NOMO-1 (cell line): ENCODE data around the gene TMEM117.

ENCODE experiments used
- DNase-seq, 2 experiments: peaks; one replicate each; lab custom pipeline; 2025; ENCODE audit not compliant: unreplicated experiment in 2 of 2; lab: John Stamatoyannopoulos, UW

TMEM117 gene

DNA sequence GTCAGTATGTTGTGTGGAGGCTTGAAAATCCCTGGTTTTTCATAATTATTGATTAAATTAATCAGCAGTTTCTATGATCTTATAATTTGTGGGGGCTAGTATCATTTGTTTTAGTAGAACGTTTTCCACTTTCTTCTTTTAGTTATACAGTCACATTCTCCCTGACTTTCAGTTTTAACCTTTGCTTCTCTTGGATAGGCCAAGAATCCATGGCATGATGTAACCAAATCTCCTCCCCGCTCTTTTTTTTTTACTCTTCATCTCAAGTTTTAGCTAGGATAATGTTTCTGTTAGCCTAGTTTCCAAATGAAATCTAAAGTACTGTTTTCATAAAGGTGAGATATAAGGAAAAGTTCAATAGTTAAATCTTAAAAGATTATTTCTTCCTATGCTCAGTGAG lies 106.5 kb downstream of the TMEM117 start:
- DNase-seq = no peak

DNA sequence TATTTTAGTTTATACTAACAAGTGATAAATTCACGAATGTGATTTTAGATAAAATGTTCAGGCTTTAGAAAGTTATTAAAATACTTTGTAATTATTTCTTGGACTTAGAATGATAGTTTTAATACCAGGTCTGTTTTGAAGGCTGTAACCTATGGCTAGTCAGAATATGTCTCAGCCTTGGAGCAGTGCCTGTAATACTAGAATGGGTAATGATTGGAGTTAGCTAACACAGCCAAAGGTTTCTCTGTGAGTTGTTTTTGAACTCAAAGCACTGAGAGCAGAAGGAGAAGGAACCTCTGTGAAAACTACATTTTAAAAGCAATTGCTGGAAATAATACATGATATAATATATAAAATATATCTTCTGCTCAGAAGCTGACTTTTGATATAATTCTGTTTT lies 110.1 kb downstream of the TMEM117 start:
- DNase-seq = no peak

DNA sequence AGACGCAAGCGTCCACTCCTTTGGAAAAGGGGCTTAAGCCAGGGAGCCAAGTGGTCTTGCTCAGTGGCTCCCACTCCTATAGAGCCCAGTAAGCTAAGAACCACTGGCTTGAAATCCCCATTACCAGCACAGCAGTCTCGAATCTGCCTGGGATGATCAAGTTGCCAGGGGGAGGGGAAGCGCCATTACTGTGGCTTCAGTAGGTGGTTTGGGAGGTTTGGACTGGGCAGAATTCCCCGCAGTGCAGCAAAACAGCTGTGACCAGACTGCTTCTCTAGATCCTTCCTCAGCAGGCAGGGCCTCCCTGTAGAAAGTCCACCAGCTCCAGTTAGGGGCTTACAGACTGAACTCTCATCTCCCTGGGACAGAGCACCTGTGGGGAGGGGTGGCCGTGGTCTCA lies 115.4 kb downstream of the TMEM117 start:
- DNase-seq = no peak

DNA sequence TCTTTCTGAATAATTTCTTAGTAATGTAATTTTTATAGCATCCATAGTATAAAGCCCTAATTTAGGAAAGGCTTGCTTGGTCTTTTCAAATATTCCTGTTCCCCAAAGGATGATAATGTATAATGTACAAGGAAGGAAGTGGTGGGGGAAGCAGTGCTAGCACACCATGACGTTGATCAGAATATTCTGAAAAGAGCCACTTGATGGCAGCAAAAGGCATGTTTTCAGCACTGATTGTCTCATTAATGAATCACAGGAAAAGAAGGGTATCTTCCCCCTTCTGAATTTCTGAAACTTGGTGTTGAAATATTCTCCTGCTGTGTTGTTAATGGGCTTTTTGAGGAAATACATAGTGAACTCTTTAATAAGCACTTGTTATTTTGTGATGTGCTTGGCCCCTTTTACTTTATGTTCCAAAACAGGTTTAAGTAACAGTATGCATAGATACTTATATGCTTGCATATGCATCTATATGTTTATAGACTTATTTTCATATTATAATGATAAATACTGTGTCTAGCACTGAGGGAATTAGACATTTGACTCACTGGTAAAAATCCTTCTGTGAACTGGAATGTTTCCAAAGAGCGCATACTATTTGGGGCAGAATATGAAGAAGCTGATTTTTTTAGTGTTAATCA lies 122.0 kb downstream of the TMEM117 start:
- peak; percentile 43 to 89 for DNase-seq

DNA sequence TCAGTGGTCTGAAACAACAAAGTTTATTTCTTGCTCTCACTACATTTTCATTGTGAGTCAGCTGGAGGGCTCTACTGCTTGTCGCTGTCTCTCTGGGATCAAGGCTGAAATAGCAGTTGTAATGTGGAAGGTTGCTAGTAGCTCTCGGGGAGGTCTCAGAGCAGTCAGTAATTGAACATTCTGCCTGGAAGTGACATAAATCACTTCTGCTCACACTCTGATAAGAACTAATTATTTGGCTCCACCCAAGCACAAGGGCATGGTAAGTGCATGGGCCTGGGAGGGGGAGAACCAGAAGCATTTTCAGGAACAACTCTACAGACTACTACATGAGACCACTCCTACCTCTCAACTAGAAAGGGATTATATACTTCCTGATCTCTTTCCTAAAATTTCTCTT lies 128.2 kb downstream of the TMEM117 start:
- no peak for DNase-seq

DNA sequence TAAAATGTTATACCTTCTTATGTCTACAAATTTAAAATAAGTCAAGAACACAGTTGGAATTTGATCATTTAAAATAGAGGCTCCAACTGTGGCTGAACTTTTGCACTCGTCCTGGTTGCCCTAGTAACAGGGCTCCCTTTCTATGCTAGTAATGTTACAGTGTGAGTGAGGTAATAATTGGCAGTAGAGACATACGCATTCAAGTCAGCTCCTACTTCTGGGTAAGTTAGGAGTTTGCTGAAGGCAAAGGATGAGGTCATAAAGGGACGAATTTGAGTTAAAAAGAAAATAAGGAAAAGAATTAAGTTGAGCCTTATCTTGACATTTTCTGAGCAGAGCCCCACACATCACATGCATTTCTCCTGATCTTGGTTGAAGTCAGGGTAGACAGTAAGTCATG lies 129.1 kb downstream of the TMEM117 start:
- DNase-seq = no peak

DNA sequence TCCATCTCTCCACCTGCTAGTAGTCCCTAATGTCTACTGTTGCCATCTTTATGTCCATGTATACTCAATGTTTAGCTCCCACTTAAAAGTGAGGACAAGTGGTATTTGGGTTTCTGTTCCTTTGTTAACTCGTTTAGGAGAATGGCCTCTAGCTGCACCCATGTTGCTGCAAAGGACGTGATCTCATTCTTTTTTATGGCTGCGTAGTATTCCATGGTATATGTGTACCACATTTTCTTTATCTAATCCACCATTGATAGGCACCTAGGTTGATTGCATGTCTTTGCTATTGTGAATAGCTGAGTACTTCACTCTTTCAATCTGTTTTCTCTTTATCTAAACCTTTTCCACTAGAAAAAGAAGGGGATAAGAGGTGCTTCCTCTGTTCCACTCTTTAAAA lies 130.0 kb downstream of the TMEM117 start:
- DNase-seq = no peak

DNA sequence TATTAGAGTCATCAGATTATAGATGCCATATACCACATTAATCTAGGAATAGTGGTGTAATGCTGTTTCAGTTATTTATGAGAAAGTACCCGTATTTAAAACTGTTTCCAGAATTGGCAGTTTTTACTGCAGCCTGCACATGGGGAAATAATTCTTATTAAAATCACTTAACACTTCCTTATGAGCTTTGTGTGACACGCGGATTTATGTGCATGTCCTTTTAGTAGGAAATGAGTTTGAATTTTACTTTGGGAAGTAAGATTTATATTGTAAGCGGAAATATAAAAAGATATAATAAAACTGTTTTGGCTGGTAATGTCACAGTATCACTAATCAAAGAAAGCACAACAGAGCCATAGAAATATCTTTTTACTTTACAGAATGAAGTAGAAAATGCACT lies 132.9 kb downstream of the TMEM117 start:
- DNase-seq = no peak

DNA sequence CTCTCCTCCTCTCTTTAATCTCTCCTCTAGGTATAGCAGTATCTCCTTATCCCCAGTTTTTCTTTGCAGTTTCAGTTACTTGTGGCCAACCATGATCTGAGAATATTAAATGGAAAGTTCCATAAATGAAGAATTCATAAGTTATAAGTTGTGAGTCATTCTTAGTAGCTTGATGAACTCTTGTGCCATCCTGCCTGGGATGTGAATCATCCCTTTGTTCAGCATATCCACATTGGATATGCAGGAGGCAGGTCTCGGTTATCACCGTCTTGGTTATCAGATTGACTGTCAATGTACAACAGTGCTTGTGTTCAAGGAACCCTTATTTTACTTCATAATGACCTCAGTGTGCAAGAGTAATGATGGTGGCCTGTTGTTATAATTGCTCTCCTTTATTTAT lies 134.0 kb downstream of the TMEM117 start:
- DNase-seq = no peak

DNA sequence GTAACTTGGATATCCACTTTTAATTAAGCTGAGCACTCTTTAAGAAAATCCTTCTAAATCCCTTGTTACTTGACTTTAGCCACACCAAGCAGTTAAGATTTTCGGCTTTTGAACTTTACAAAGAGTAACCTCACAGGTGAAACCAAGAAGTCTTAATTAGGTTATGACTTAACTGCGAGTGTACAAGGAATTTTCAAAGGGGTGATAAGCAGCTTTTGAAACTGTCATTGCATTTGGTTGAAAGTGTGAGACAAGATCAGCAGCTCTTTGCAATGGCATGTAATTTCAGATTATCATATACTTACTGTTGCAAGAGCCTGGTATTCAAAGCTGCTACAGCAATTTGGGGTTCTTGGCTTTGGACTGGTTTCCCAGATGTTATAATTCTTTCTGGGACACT lies 137.5 kb downstream of the TMEM117 start:
- DNase-seq = no peak

DNA sequence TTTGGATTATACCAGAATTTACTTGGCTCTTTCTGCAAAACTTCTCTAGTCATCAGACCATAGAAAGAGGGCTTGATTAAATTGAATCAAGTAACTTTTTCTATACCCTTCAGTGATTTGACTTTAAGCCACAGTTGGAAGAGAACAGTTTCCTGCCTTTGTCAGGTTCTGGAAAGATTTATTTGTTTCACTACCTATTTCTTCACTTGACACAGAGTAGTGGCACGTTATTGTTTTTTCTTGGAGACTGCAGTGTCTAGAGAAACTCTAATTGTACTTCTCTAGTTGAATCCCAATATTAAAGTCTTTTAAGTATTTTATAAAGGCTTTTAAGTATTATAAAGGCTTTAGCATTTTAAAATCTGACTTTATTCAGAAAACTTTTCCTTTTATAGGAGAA lies 138.1 kb downstream of the TMEM117 start:
- DNase-seq = peak in 1 of 2 experiments; percentile 69

DNA sequence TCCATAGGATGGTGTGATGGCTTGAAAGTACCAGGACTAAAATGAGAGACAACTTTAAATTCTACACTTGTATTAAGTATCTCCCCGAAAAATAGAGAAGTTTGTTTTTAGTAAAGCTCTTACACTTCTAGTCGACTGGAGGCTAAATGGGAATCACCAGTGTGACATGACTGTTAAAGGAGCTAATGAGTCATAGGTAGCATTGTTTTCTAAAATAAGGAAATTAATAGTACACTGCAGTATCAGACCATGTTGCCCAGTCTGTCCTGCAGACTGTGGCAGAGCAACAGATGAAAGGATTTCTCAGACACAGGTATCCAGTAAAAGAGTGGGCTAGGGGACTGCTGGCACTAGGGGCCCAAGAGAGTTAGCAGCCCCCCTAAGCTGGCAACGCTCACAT lies 140.1 kb downstream of the TMEM117 start:
- DNase-seq = peak in 1 of 2 experiments; percentile 4

DNA sequence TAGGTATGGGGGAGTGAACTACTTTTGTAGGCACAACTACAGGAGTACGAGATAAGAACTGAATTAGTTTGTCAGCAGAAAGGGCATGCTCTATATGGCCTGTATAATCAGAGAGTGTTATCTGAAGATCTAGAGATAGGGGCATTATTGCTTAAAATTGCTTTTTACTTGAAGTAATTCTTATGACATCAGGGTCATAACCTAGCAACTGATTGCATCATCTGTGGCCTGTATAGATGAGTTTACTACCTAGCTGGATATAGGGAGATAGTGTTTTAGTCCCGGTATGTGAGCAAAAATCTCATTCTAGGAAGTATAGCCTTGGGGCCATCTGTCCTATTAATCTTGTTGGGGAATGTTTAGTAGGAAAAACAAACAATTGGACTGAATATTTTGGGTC lies 142.7 kb downstream of the TMEM117 start:
- DNase-seq = no peak

DNA sequence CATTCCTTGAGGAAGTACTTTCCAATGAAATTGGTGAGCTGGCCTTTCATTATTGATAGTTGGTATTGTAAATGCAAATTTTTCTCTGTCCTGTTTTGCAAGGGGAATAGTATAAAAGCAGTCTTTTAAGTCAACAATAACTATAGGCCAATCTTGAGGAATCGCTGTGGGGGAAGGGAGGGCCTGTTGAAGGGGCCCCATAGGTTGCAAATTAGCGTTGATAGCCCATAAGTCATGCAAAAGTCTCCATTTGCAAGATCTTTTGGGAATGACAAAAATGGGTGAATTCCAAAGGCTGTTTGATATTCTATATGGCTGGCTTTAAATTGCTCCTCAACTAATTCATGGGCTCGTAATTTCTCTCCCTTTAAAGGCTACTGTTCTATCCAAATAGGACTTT lies 143.6 kb downstream of the TMEM117 start:
- DNase-seq = no peak

DNA sequence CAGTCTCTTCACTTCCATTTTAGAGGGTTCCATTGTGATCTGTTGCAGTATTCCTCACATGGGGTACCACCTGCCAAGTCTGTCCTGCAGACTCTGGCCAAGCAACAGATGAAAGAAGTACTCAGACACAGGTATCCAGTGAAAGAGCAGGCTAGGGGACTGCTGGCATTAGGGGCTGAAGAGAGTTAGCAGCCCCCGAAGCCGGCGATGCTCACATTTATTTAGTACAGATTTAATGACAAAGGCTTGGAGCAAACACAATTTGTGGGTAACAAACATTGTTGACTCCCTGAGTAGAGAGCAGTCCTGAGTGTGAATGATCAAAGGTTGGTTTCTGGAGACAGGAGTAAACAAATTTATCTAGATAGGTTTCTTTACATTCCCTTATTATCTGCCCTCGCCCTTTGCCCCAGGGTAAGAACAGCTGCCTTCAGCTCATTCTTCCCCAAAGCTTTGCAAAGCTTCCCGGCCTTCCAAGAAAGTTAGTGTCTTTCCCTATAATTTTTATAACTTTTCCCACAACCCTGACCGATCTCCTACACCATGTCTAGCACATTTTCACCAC lies 144.8 kb downstream of the TMEM117 start:
- no peak for DNase-seq

DNA sequence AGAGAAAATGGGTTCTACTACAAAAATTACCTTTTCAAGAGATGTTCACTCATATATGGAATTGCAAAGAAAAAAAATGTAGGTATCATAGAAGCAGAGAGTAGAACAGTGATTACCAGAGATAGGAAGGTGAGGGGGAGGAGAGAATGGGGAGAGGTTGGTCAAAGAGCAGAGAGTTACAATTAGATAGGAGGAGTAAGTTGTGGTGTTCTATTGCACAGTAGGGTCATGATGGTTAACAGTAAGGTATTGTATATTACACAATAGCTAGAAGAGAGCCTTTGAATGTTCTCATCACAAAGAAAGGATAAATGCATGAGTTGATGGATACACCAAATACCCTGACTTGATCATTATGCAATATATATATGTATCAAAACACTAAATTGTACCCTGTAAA lies 145.8 kb downstream of the TMEM117 start:
- no peak for DNase-seq

DNA sequence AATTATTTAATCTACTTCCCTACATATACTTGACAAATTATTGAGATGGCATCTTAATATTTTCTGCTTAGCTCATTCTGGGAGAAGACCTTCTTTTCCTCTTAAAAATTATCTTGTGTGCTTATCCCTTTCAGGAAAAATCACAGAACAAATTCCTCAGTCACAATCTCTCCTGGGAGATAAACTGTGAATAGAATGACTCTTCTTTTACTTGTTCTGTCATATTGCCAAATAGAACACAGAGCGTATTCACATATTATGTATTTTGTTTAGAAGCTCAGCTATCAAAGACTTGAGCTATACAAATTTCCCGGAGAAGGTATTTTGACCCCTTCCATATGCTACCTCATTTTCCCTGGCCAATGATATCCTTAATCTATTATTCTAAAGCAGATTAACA lies 146.7 kb downstream of the TMEM117 start:
- no peak for DNase-seq

DNA sequence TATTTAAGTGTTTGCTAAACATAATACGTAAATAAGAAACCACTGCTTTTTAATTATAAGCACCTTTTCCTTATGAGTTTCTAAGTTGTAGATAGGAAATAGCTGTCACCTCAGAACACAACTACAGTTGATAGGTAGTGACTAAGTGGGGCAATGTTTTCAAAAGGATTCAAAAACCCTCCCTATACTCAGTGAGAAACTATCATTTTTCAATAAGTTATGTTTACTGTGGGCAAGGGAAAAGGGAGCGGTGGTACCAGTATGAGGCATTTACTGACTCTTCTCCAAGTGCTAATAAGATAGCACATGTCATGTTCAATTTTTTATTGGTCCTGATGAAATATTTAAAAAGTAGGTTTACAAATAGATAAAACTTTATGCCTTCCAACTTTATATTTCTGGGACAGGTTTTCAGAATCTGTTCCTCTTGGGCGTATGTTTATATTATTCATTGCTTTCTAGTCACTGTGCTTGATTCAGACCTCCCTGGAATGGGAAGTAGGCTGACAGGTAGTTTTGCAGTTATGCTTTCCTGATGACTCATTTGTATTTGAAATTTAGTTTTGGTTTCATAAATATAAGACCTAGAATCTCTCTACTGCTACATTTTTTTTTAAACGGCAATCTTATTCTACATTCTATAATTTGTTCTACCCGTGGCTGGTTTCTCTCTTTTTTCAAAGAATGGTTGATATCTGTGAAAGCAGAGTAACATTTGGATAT lies 153.1 kb downstream of the TMEM117 start:
- peak in 1 of 2 experiments; percentile 59 for DNase-seq

DNA sequence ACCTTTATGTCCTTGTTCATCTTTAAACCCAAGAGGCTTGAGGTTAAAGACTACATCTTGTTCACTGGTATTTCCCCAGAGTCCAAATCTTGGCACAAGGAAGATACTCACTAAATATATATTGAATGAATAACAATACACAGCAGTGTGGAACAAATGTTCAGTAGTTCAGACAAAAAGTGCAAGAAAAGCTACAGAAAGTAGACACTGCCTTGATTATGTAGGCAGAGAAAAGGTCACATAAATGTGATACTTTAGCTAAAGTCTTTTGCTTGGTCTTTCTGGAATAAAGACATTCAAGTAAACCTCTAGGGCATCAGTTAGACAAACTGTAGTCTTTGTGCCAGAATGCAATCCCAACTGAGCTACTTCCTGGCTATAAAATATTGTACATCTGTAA lies 157.0 kb downstream of the TMEM117 start:
- no peak for DNase-seq

DNA sequence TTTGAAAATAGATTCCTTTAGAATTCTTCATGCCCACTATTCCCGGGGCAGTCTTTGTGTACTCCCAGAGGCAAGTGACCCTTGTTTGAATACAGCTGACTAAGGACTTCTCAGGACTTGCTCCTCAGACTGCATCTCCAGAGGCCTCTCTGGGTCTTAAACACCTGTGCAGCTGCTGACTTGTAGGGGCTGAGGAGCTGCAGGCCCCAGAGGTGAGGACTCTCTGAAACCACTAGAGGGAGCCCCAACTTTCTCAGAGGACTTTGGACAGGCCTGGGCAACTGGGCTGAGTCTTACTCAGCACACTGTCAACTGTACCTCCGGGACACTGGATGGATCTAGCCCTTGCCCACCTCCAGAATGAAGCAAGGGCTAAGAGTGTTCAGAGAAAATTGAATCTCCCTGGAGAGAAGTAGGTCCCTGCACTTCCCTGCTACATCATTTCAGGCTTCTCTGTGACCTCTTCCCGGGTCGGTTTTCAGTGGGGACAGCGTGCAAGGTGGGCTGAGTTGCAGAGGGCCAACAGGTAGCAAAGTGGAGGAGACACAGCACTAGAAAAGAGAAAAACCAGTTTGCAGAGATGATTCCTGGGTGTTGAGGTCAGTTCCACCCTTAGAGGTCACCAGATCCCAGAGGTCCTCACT lies 164.6 kb downstream of the TMEM117 start:
- DNase-seq = peak; percentile 11 to 16

DNA sequence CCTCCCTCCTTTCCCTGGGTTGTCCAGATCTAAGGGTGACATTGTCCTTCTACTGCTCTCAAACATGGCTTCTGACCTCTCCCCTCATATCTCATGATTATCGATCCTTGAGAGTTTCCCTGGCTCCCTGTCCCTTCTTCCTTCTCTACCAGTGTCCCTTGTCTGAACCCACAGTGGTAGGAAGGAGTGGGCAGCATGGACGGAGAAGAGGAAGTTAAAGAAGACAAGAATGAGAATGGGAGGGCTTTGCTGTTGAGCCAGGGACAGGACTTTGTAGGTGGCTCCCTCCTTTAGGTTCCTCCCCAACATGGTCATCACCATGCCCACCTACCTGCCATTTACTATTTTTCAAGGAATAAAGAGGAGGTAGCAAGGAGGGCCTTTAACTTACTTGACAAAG lies 166.7 kb downstream of the TMEM117 start:
- no peak for DNase-seq

DNA sequence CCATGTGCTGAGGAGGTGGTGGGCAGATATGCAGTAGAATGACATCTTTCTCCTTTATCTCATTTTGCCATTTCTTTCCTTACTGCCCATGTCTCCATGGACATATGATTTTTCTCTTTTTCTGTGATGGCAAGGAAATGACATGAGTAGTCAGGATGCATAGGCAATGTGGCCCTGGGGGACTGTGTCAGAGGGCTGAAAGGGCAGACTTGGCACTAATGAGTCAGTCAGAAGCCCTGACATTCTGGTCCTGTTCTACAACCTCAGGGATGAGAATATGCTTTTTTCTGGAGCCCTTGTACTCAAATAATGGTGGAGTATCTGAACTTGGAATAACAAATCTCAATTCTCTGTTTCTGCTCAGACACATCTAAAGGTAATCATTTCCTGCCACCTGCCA lies 167.8 kb downstream of the TMEM117 start:
- no peak for DNase-seq
